H1 (cell line): ENCODE measurements around the gene SEMA3E. TPM values are rescaled to one million over a fixed set of nuclear protein-coding genes. Genes with fewer than 3 reads are reported as not detected.

ENCODE experiments used
- CTCF ChIA-PET: fragments of 300-600 bp; sonication (Branson Sonifier 250); formaldehyde crosslinking; loops from one replicate; lab custom pipeline; 2021; ENCODE audit not compliant: partially characterized antibody; lab: Charles Lee
- POLR2A ChIA-PET: fragments of 300-600 bp; sonication (Branson Sonifier 250); formaldehyde crosslinking; loops from one replicate; lab custom pipeline; 2021; ENCODE audit warnings: inconsistent platforms; ENCODE audit not compliant: partially characterized antibody; lab: Charles Lee
- DNase-seq, 2 experiments: peaks; one replicate each; pipeline versions ENCODE4 v3.0.0 to v3.0.0-alpha.2; 2010 to 2022; ENCODE audit warnings: low spot score in 2 of 2, low read depth in 1 of 2, mixed read lengths in 1 of 2
- FAIRE-seq: peaks from 2 replicates; lab custom pipeline; 2011; peaks lifted over from hg19 to GRCh38; lab: Jason Lieb, UNC
- H2AFZ ChIP-seq: 2 replicates; pipeline ENCODE4 v1.8.1; 2012; ENCODE audit warnings: low read length, inconsistent platforms
- H2AK5ac ChIP-seq: 2 replicates; pipeline ENCODE4 v1.6.1; 2013; ENCODE audit warnings: low read depth, low read length
- H2BK120ac ChIP-seq: replicated peaks from 2 replicates; pipeline ENCODE3; 2013; ENCODE audit warnings: low read depth, low read length, inconsistent platforms
- H2BK12ac ChIP-seq: 2 replicates; pipeline ENCODE4 v1.6.1; 2013; ENCODE audit warnings: low read depth, low read length
- H2BK15ac ChIP-seq: 2 replicates; pipeline ENCODE4 v1.6.1; 2013; ENCODE audit warnings: low read length
- H2BK20ac ChIP-seq: 2 replicates; pipeline ENCODE4 v1.6.1; 2013; ENCODE audit warnings: low read length
- H2BK5ac ChIP-seq: 2 replicates; pipeline ENCODE4 v1.6.1; 2013; ENCODE audit warnings: low read depth, low read length
- H3K14ac ChIP-seq: 2 replicates; pipeline ENCODE4 v1.6.1; 2013; ENCODE audit warnings: inconsistent platforms; ENCODE audit not compliant: insufficient read length
- H3K18ac ChIP-seq: 2 replicates; pipeline ENCODE4 v1.6.1; 2013; ENCODE audit warnings: low read length; ENCODE audit errors: extremely low read depth
- H3K23ac ChIP-seq: 2 replicates; pipeline ENCODE4 v1.6.1; 2013; ENCODE audit warnings: inconsistent platforms; ENCODE audit not compliant: insufficient read length
- H3K23me2 ChIP-seq: 2 replicates; pipeline ENCODE4 v1.6.1; 2013; ENCODE audit warnings: low read depth, low read length
- H3K27ac ChIP-seq: 2 replicates; pipeline ENCODE4 v1.6.1; 2011; ENCODE audit warnings: low read depth, low read length, inconsistent platforms
- H3K27me3 ChIP-seq, 4 experiments: replicated peaks in 1 of 4; 1 replicate in 1 of 4; 2 replicates in 3 of 4; pipeline versions ENCODE4 v1.6.1 to v1.8.1; 2011 to 2013; ENCODE audit warnings: low read length in 3 of 4, mild to moderate bottlenecking in 3 of 4, inconsistent platforms in 2 of 4, mixed read lengths in 2 of 4, moderate library complexity in 1 of 4; ENCODE audit not compliant: control insufficient read depth in 3 of 4, insufficient read depth in 3 of 4; ENCODE audit errors: extremely low read depth in 1 of 4
- H3K36me3 ChIP-seq, 4 experiments: 2 replicates each; pipeline versions ENCODE4 v1.6.1 to v1.8.1; 2011 to 2013; ENCODE audit warnings: mild to moderate bottlenecking in 4 of 4, low read length in 3 of 4, moderate library complexity in 2 of 4, control low read depth in 1 of 4, inconsistent platforms in 1 of 4; ENCODE audit not compliant: insufficient read depth in 4 of 4, control insufficient read depth in 2 of 4
- H3K4ac ChIP-seq: replicated peaks from 2 replicates; pipeline ENCODE3; 2013; ENCODE audit warnings: low read length, low read depth, mixed read lengths, inconsistent platforms; ENCODE audit not compliant: insufficient read length
- H3K4me1 ChIP-seq, 4 experiments: replicated peaks in 1 of 4; 1 replicate in 1 of 4; 2 replicates in 3 of 4; pipeline versions ENCODE4 v1.6.1 to v1.8.1; 2011 to 2013; ENCODE audit warnings: low read length in 3 of 4, inconsistent platforms in 2 of 4, mixed read lengths in 1 of 4; ENCODE audit not compliant: insufficient read depth in 4 of 4, control insufficient read depth in 3 of 4
- H3K4me2 ChIP-seq, 2 experiments: 2 replicates each; pipeline versions ENCODE4 v1.6.1 to v1.8.1; 2011 to 2013; ENCODE audit warnings: low read depth in 2 of 2, low read length in 2 of 2, control low read depth in 1 of 2, inconsistent platforms in 1 of 2, mild to moderate bottlenecking in 1 of 2; ENCODE audit not compliant: insufficient read depth in 1 of 2
- H3K4me3 ChIP-seq, 4 experiments: fragments of 200-600, 300-600 bp in 1 of 4; sonication (generic), shearing (Covaris generic), sonication (Bioruptor Twin) in 1 of 4; 2 replicates each; pipeline versions ENCODE4 v1.5.1 to v1.8.1; 2011 to 2016; ENCODE audit warnings: low read length in 4 of 4, low read depth in 3 of 4, control low read depth in 2 of 4, inconsistent platforms in 2 of 4, mild to moderate bottlenecking in 2 of 4, mixed read lengths in 1 of 4, moderate library complexity in 1 of 4; ENCODE audit not compliant: insufficient read depth in 2 of 4; ENCODE audit errors: extremely low read depth in 1 of 4
- H3K56ac ChIP-seq: replicated peaks from 2 replicates; pipeline ENCODE3; 2013; ENCODE audit warnings: low read depth, mild to moderate bottlenecking, mixed read lengths, low read length, inconsistent platforms; ENCODE audit not compliant: insufficient read length
- H3K79me1 ChIP-seq: 2 replicates; pipeline ENCODE4 v1.6.1; 2013; ENCODE audit warnings: low read depth, low read length, control low read depth
- H3K79me2 ChIP-seq, 2 experiments: 2 replicates each; pipeline versions ENCODE4 v1.6.1 to v1.8.1; 2012 to 2013; ENCODE audit warnings: low read length in 2 of 2, mild to moderate bottlenecking in 2 of 2, inconsistent platforms in 1 of 2; ENCODE audit not compliant: insufficient read depth in 2 of 2, control insufficient read depth in 1 of 2
- H3K9ac ChIP-seq, 4 experiments: replicated peaks in 1 of 4; 1 replicate in 1 of 4; 2 replicates in 3 of 4; pipeline versions ENCODE4 v1.6.1 to v1.8.1; 2011 to 2013; ENCODE audit warnings: low read depth in 3 of 4, low read length in 3 of 4, control low read depth in 2 of 4, mild to moderate bottlenecking in 2 of 4, moderate library complexity in 2 of 4, inconsistent platforms in 1 of 4; ENCODE audit errors: extremely low read depth in 1 of 4
- H3K9me3 ChIP-seq, 2 experiments: 2 replicates each; pipeline versions ENCODE4 v1.6.1 to v1.8.1; 2012 to 2013; ENCODE audit warnings: mild to moderate bottlenecking in 2 of 2, moderate library complexity in 2 of 2, control low read depth in 1 of 2, inconsistent platforms in 1 of 2, low read depth in 1 of 2, low read length in 1 of 2, mixed read lengths in 1 of 2; ENCODE audit not compliant: insufficient read depth in 2 of 2
- H4K20me1 ChIP-seq, 2 experiments: replicated peaks in 1 of 2; 2 replicates each; pipeline versions ENCODE3 to v1.8.1; 2011 to 2013; ENCODE audit warnings: inconsistent platforms in 2 of 2, low read length in 2 of 2, mild to moderate bottlenecking in 1 of 2; ENCODE audit not compliant: insufficient read depth in 2 of 2, control insufficient read depth in 1 of 2
- H4K5ac ChIP-seq: 2 replicates; pipeline ENCODE4 v1.6.1; 2013; ENCODE audit warnings: low read length, low read depth, mixed read lengths, inconsistent platforms; ENCODE audit not compliant: insufficient read length
- H4K8ac ChIP-seq: 2 replicates; pipeline ENCODE4 v1.8.0; 2013; ENCODE audit warnings: mild to moderate bottlenecking, moderate library complexity, low read length, inconsistent platforms; ENCODE audit not compliant: insufficient read depth; ENCODE audit errors: extremely low read depth
- H4K91ac ChIP-seq: replicated peaks from 2 replicates; pipeline ENCODE3; 2013; ENCODE audit warnings: low read length, mixed read lengths, inconsistent platforms; ENCODE audit not compliant: insufficient read length
- BACH1 ChIP-seq: IDR thresholded peaks from 2 replicates; pipeline ENCODE4 v1.6.1; 2012; ENCODE audit warnings: low read length, improper control_type of control experiment
- CBX5 ChIP-seq: fragments of 300-800, 300-1000 bp; sonication (generic); IDR thresholded peaks from 2 replicates; pipeline ENCODE4 v1.7.1; 2016; ENCODE audit warnings: antibody characterized with exemption, low read length, low read depth
- GABPA ChIP-seq: IDR thresholded peaks from 2 replicates; pipeline ENCODE4 v1.6.1; 2011; ENCODE audit warnings: mild to moderate bottlenecking, low read length, moderate library complexity, borderline replicate concordance; ENCODE audit not compliant: insufficient read depth
- JUN ChIP-seq: IDR thresholded peaks from 2 replicates; pipeline ENCODE4 v1.6.1; 2011; ENCODE audit warnings: low read depth, mild to moderate bottlenecking, improper control_type of control experiment, low read length
- SIX5 ChIP-seq: IDR thresholded peaks from 2 replicates; pipeline ENCODE4 v1.6.1; 2011; ENCODE audit warnings: mild to moderate bottlenecking, low read depth, low read length
- WGBS, 2 experiments: shearing (Covaris generic) in 1 of 2; methylation state at CpG; one replicate each; pipeline versions ENCODE4 v1.1.6 to v1.1.7; 2013 to 2015; ENCODE audit warnings: low lambda C conversion rate in 2 of 2, mixed read lengths in 2 of 2, inconsistent platforms in 1 of 2, low coverage in 1 of 2, missing lambda C conversion rate in 1 of 2; ENCODE audit not compliant: insufficient replicate concordance in 2 of 2, insufficient coverage in 1 of 2, insufficient read length in 1 of 2; ENCODE audit errors: extremely low coverage in 1 of 2, missing lambda C conversion rate in 1 of 2; 5-methylcytosine and 5-hydroxymethylcytosine counted together
- polyA plus RNA-seq, 7 experiments: library from polyadenylated mRNA; depleted of rRNA in 3 of 7; stranded (reverse) in 5 of 7; unstranded in 2 of 7; fragments of >200 nt in 5 of 7; fragments of 200-250 nt in 2 of 7; gene quantifications; 1 replicate in 5 of 7; 2 replicates in 1 of 7; 4 replicates in 1 of 7; pipeline versions ENCODE4 v1.2.1 to v1.2.3, GENCODE V29; 2011 to 2013; ENCODE audit warnings: missing spikeins in 2 of 7, mixed read lengths in 2 of 7
- total RNA-seq: library from RNA; stranded (reverse); fragmentation: NEBNext Ultra II Directional; extraction: Animal tissue kit (Norgen Biotek cat#: 25700); gene quantifications from 2 replicates; pipeline ENCODE4 v1.2.1, GENCODE V29; 2021

The SEMA3E gene
- total and polyA plus RNA-seq, 2 of the 8 experiments (the other 6 are each of a cell fraction or from before 2014, with no cell fraction given) = 0.93 to 0.94 TPM

GRCh38 chr7:83593921-83594475 lies 54.9 kb downstream of the SEMA3E start:
- Histone ChIP-seq H4K8ac (no peak overlapping the region), H4K5ac (no peak overlapping the region), H2BK5ac (no peak overlapping the region), H3K18ac (no peak overlapping the region), H3K4me1 (no peaks in the 10 kb centered on the region), H3K4ac (no peak overlapping the region), H3K56ac (no peak overlapping the region), H3K23me2 (no peaks in the 10 kb centered on the region), H2BK12ac (no peak overlapping the region), H3K9me3 (no peaks in the 10 kb centered on the region), H3K4me2 (no peak overlapping the region), H3K36me3 (no peaks in the 10 kb centered on the region), H2AFZ (no peak overlapping the region), H3K27me3 (no peaks in the 10 kb centered on the region), H2AK5ac (no peak overlapping the region), H2BK120ac (no peak overlapping the region), H4K91ac (no peak overlapping the region), H3K4me3 (no peak overlapping the region), H2BK15ac (no peak overlapping the region), H3K14ac (no peak overlapping the region), H3K27ac (no peak overlapping the region), H3K79me2 (no peaks in the 10 kb centered on the region), H4K20me1 (no peaks in the 10 kb centered on the region), H3K79me1 (no peaks in the 10 kb centered on the region), H3K9ac (no peak overlapping the region), H3K23ac (no peak overlapping the region), H2BK20ac (no peak overlapping the region)
- WGBS, 2 experiments = 85% methylated on average over 4 of the region's 4 CpGs; no CpG with 5 or more reads in 1 of the 2 experiments
- CTCF ChIA-PET = no interaction called here
- no peak for DNase-seq
- POLR2A ChIA-PET = no interaction called here
- TF ChIP-seq SIX5 (no peak), GABPA (no peak), JUN (no peak), CBX5 (no peak), BACH1 (no peak)
- no peak for FAIRE-seq
